Urinary bladder (tissue), 4 donors: ENCODE results near the gene PKD1. TPM values are rescaled to one million over a fixed set of nuclear protein-coding genes. Genes with fewer than 3 reads are reported as not detected.

Source experiments
- DNase-seq: peaks from one replicate; pipeline ENCODE4 v3.0.0-alpha.2; 2015; ENCODE audit errors: extremely low spot score
- H3K27ac ChIP-seq: one replicate; pipeline ENCODE4 v1.5.1; 2013; ENCODE audit warnings: low read depth, mild to moderate bottlenecking, moderate library complexity
- H3K36me3 ChIP-seq: one replicate; pipeline ENCODE4 v1.6.1; 2013; ENCODE audit warnings: mild to moderate bottlenecking, moderate library complexity; ENCODE audit not compliant: insufficient read depth
- H3K4me1 ChIP-seq: one replicate; pipeline ENCODE4 v1.6.1; 2013; ENCODE audit warnings: mild to moderate bottlenecking, moderate library complexity; ENCODE audit not compliant: insufficient read depth
- H3K4me3 ChIP-seq: one replicate; pipeline ENCODE4 v1.5.1; 2013; ENCODE audit warnings: low read depth, low read length
- WGBS: extraction: QIAGEN DNeasy Blood & Tissue Kit; methylation state at CpG from one replicate; pipeline ENCODE4 v1.1.7; 2013; 5-methylcytosine and 5-hydroxymethylcytosine counted together
- polyA plus RNA-seq: library from polyadenylated mRNA; stranded (reverse); fragments of 200-250 nt; gene quantifications from one replicate; pipeline ENCODE4 v1.2.3, GENCODE V29; 2013
- total RNA-seq: library from RNA; depleted of rRNA; stranded (reverse); fragments of >200 nt; gene quantifications from one replicate; pipeline ENCODE4 v1.2.3, GENCODE V29; 2014
- donor health status: healthy with polysubstance abuse.
- donor health status: healthy.

Gene PKD1
- total and polyA plus RNA-seq, 2 donors: 79.5 to 197 TPM

DNA sequence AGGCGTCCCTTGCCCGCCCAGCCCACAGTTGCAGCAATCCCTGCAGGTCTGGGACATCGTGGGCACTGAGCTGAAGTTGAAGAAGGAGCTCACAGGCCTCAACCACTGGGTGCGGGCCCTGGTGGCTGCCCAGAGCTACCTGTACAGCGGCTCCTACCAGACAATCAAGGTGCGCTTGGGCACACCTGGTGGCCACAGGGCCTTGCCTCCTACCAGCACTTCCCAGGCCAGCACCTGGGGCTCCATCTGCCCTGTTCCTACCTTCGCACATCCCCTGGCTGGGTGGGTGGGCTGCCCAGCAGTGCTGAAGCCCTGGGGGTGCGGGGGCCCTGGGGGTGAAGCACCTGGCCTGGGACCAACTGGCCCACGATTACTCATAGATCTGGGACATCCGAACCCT is 39.8 kb upstream of the PKD1 start:
- no peak overlapping the region for H3K27ac ChIP-seq
- H3K36me3 ChIP-seq: peaks cover 16% of the 10 kb centered on the region
- H3K4me1 ChIP-seq: no peaks in the 10 kb centered on the region
- no peak for DNase-seq
- no peak overlapping the region for H3K4me3 ChIP-seq
- WGBS: 95% methylated on average over 10 of the region's 10 CpGs

- DNase-seq: no peak
- peaks cover 16% of the 10 kb centered on the region for H3K36me3 ChIP-seq
Observed at GRCh38 chr16:2174396-2175131, 38.9 kb upstream of the PKD1 start.

DNA sequence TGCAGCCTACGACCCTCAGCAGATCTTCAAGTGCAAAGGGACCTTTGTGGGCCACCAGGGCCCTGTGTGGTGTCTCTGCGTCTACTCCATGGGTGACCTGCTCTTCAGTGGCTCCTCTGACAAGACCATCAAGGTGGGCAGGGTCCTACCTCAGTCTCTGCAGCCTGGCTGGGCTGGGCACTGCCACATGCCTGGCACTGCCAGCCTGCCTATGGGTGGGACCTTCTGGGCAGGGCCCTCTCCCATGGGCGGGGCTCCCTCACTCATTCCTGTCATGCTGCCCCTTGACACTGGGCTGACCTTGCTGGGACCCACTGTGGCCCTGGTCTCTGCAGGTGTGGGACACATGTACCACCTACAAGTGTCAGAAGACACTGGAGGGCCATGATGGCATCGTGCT is 38.2 kb upstream of the PKD1 start:
- WGBS: 90% methylated on average over 4 of the region's 4 CpGs
- no peak for DNase-seq
- H3K4me3 ChIP-seq: no peak overlapping the region
- peaks cover 16% of the 10 kb centered on the region for H3K36me3 ChIP-seq
- no peak overlapping the region for H3K27ac ChIP-seq
- no peaks in the 10 kb centered on the region for H3K4me1 ChIP-seq

More at GRCh38 chr16:2174396-2175131, 38.9 kb upstream of the PKD1 start:
- no peak overlapping the region for H3K4me3 ChIP-seq
- no peaks in the 10 kb centered on the region for H3K4me1 ChIP-seq
- 90% methylated on average over 21 of the region's 21 CpGs for WGBS
- no peak overlapping the region for H3K27ac ChIP-seq

DNA sequence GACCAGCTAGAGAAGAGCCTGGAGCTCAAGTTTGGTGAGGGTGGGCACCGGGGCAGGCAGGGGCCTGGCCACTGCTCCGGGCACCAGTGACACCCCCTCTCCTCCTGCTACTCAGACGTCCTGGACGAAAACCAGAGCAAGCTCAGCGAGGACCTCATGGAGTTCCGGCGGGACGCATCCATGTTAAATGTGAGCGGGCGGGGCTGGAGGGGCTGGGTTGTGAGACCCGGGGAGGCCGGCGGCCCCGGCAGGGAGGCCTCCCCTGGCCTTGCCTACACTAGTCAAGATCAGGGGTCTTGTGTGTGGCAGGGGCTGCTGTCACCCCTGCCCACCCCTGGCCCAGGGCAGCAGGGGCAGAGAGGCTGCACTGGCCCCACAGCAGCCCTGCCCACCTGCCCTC is 37.7 kb upstream of the PKD1 start:
- no peaks in the 10 kb centered on the region for H3K4me1 ChIP-seq
- H3K36me3 ChIP-seq: peaks cover 16% of the 10 kb centered on the region
- no peak overlapping the region for H3K4me3 ChIP-seq
- DNase-seq: no peak
- 90% methylated on average over 14 of the region's 14 CpGs for WGBS
- no peak overlapping the region for H3K27ac ChIP-seq

GRCh38 chr16:2172688-2173335 is 37.1 kb upstream of the PKD1 start:
- Histone ChIP-seq H3K36me3 (peaks cover 16% of the 10 kb centered on the region), H3K4me1 (no peaks in the 10 kb centered on the region), H3K4me3 (no peak overlapping the region), H3K27ac (no peak overlapping the region)
- no peak for DNase-seq
- WGBS: 91% methylated on average over 29 of the region's 29 CpGs

- no peak overlapping the region for H3K4me3 ChIP-seq
- no peak overlapping the region for H3K27ac ChIP-seq
- no peaks in the 10 kb centered on the region for H3K4me1 ChIP-seq
- no peak for DNase-seq
- H3K36me3 ChIP-seq: peaks cover 16% of the 10 kb centered on the region
- 93% methylated on average over 28 of the region's 28 CpGs for WGBS
Observed at GRCh38 chr16:2171601-2172178, 36.0 kb upstream of the PKD1 start.

- DNase-seq: no peak
- Histone ChIP-seq H3K4me1 (no peaks in the 10 kb centered on the region), H3K36me3 (peaks cover 18% of the 10 kb centered on the region), H3K4me3 (peak overlapping the region; percentile 17), H3K27ac (no peak overlapping the region)
- 89% methylated on average over 47 of the region's 47 CpGs for WGBS
Observed at GRCh38 chr16:2170587-2171435, 35.1 kb upstream of the PKD1 start.

DNA sequence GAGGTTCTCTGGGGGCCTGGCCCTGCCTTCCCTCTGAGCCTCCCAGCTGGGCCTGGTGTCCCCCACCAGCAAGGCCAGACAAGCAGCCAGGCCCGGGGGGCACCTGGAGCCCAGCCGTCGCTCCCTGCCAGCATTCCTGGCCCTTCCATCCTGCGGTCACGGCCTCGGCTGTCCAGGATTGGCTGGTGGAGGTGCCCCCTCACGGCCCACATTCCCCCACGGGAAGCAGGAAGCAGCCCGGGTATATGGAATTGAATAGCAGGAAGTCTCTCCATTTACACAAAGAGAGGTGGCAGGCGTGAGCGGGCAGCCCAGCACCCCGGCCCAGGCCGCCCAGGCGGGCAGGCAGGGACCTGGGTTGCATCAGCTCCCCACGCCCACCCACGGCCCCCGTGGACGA is 34.4 kb upstream of the PKD1 start:
- WGBS: 79% methylated on average over 18 of the region's 18 CpGs
- Histone ChIP-seq H3K4me1 (no peaks in the 10 kb centered on the region), H3K27ac (no peak overlapping the region), H3K4me3 (peak overlapping the region; percentile 17), H3K36me3 (peaks cover 16% of the 10 kb centered on the region)
- DNase-seq: no peak

DNA sequence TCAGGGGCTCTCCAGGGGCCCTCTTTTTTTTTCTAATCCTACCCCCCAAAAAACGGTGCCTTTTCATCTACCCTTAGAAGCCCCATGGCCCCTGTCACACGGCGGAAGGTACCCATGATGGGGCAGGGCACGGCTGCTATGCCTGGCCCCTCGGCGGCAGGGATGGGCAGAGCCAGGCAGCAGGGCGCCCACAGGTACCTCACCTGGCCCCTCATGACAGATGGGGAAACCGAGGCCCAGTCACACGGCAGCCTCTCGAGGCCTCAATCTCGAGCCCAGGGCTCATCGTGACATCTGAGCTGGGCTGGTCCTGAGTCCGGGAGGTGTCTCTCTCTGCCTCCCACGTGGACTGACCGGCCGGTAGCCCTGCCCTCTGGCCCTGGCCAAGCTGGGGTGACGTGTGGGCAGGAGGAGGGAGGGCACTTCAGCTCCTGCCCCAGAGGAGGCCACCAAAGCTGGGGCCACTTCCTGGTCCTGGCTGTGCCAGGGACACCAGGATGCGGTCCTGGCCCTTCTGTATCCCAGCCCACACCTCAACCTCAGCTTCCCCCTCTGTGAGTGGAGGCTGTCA is 31.5 kb upstream of the PKD1 start:
- Histone ChIP-seq H3K27ac (no peak overlapping the region), H3K4me3 (no peak overlapping the region), H3K4me1 (no peaks in the 10 kb centered on the region), H3K36me3 (peaks cover 8% of the 10 kb centered on the region)
- 90% methylated on average over 18 of the region's 18 CpGs for WGBS
- DNase-seq: no peak

- WGBS: 91% methylated on average over 17 of the region's 17 CpGs
- Histone ChIP-seq H3K4me1 (no peaks in the 10 kb centered on the region), H3K27ac (no peak overlapping the region), H3K36me3 (peaks cover 5% of the 10 kb centered on the region), H3K4me3 (no peak overlapping the region)
- no peak for DNase-seq
Observed at GRCh38 chr16:2166263-2167067, 30.8 kb upstream of the PKD1 start.

DNA sequence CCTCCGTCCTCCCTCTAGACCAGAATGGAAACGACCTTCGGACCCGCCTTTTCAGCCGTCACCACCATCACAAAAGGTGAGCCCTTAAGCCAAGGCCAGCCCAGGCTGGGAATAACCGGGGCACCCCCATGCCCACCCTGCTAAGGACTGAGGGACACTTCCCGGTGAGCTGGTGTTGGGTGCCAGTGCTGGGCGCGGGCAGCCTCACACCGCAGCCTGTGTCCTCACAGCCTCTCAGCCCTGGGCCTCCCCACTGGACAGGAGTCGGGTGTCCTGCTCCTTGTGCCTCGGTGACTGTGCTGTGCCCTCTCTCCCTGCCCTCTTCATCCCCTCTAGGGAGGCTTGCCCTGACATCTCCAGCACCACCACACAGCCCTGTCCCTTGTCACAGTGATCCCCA is 30.2 kb upstream of the PKD1 start:
- 91% methylated on average over 12 of the region's 12 CpGs for WGBS
- peaks cover 5% of the 10 kb centered on the region for H3K36me3 ChIP-seq
- H3K4me3 ChIP-seq: no peak overlapping the region
- no peaks in the 10 kb centered on the region for H3K4me1 ChIP-seq
- H3K27ac ChIP-seq: no peak overlapping the region
- no peak for DNase-seq

DNA sequence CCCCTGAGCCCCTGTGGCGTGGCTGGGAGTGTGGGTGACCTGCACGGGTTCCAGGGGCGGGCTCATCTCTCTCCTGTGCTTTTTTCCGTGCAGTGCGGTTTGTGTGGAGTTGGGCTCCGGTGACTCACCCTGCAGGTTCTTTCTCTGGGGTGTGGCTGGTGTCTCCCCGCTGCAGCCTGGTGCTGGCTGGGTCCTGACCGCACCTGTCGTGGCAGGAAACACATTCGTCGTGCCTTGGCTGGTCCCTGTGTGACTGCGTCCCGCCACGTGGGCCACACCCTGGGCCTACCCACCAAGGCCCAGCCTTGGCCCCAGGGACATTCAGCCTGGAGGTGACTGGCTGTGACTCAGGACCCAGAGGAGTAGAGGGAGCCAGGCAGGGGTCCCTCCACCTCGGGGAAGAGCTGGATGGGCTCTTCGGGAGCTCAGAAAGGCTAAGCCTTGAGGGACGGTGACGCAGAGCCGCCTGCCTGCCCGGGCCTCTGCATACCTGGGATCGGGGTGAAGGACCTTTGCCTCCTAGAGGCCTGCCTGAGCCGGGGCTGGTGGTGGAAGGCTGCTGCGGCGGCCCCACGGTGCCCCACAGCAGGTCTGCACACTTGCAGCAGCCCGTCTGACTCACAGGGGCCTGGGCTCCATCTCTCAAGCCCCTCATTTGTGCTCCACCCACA is 27.6 kb upstream of the PKD1 start:
- Histone ChIP-seq H3K36me3 (peaks cover 5% of the 10 kb centered on the region), H3K4me3 (no peak overlapping the region), H3K4me1 (no peaks in the 10 kb centered on the region), H3K27ac (peak overlapping the region; percentile 83)
- DNase-seq: no peak
- WGBS: 88% methylated on average over 26 of the region's 26 CpGs
